HG02981 (cell line): ENCODE results near the gene HYKK.
"Not testable (repeated sequence)": the region's sequence is repeated elsewhere in the genome, so short reads cannot be mapped to it uniquely, and the experiment has no call there.

Experiments
- ATAC-seq: cut with Tn5 transposase; IDR thresholded peaks from one replicate; pipeline ENCODE4 v1.9.1; 2021; ENCODE audit warnings: mild to moderate bottlenecking, moderate library complexity; ENCODE audit not compliant: unreplicated experiment

Gene HYKK, protein sequence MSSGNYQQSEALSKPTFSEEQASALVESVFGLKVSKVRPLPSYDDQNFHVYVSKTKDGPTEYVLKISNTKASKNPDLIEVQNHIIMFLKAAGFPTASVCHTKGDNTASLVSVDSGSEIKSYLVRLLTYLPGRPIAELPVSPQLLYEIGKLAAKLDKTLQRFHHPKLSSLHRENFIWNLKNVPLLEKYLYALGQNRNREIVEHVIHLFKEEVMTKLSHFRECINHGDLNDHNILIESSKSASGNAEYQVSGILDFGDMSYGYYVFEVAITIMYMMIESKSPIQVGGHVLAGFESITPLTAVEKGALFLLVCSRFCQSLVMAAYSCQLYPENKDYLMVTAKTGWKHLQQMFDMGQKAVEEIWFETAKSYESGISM

DNA sequence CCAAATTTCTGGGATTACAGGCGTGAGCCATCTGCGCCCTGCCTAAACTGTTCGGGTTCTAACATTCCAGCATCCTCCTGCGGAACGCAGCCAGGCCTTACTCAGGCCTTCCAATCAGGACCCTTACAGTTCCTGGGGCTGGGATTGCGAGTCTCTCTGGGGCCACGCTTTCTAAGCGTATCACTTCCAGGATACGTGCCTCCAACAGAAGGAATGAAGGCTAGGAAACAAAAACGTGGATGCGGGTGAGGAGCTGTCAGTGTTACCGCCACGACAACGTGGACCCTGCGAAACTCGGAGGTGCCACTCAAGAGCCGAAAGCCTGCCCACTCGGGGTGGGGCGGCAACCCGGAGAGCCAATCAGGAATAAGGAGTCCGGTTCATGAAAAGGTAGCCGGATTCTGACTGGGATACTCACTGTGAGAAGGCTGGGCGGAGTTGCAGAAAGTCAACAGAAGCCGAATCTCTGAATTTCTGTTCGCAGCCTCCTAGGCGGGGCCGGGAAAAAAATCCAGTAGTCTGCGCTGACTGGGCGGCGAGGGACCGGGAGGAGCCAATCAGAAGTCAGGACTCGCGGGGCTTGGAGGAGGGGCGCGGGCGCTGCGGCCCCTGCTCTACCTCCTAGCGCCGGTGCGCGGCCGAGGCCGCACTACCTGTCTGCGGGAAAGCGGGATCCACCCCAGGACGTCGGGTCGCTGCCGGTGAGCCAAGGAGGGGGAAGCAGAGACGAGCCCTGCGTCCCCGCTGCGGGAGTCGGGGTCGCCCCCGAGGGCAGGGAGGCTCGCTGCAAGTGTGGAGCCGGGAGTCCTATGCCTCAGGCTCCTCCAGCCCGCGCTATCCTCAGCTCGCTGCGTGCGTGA is at the start of gene HYKK:
HYKK (plus strand) TSS at position 607 of the 860 bp plus-strand sequence. CDS start 5,512 bp downstream, outside the sequence.
- ATAC-seq = peak; percentile 81

DNA sequence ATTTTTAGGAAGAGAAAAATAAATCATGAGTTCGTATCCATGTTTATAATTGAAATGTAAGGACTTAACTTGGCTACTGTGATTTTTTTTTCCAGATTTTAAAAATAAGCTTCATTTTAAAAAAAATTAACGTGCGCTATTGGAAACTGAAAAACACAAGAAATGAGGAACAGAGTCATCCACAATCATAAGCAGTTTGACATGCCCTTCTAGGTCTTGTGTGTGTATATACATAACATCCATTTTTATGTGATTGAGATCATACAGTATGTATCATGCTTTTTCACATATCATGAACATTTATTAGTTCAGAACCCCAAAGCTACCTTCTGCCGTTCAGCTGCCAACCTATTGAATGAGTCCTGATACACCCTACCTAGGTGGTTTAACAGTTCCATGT is 46.6 kb upstream of the HYKK start:
- ATAC-seq = no peak

DNA sequence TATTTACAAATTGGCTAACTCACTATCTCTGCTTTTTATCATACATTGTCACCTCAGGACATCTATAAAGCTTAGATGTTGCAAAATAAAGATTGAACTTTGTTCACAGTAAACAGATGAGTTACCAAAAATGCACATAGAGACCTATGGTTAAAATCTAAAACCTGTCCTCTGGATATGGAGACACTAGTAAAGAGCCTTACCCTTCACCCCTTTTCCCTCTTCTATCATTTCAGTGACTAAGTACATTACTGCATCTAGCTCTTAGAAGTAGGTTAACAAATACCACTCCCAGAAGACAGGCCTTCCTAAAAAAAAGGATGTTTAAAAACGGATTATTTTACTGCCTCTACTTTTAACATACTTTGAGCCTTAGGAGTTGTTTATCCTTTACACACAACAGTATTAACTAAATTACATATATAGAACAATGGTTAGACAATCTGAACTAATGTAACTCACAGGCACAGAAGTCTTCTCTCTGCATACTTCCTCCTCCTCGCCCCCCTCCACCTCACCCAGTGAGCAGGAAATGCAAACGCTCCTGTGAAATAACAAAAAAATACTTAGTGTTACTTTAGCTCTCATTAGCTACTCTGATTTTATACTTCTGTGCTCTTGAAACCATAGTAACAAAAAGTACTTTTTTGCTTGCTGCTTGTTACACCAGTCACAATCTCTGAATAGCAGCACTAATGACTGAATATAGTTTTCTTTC is 46.0 kb upstream of the HYKK start:
- ATAC-seq = no peak

DNA sequence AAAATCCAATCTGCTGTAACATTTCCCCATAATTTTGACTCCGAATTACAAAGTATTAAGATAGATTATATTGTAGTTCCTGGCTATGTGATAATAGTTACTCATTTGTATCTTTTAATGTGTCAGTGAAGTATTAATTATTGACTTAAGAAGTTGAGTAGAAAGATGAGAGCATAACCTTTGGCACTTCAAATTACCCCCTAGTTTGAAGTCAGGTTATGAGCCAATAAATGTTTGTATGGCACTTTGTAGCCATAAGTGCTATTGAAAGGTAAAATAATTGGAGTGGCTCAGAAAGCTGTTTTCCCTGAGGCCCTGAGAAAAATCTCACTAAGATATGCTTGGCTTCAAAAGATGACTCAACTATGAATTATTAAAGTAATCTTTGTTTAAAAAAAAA is 38.3 kb upstream of the HYKK start:
- no peak for ATAC-seq

DNA sequence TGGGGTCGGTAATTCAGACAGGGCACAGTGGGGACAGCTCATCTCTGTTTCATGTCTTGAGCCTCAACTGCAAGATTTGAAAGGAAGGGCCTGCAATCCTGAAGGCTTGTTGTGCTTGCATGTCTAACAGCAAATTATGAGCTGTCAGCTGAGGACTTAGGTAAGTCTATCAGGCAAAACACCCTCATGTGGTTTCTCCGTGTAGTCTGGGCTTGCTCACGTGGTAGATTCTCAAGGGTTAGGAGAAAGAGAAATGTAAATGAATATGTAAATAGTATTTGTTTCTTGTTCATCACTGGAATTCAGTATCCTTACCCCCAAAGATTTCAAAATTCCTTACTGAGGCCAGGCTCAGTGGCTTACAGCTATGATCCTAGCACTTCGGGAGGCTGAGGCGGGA is 30.1 kb upstream of the HYKK start:
- no peak for ATAC-seq

DNA sequence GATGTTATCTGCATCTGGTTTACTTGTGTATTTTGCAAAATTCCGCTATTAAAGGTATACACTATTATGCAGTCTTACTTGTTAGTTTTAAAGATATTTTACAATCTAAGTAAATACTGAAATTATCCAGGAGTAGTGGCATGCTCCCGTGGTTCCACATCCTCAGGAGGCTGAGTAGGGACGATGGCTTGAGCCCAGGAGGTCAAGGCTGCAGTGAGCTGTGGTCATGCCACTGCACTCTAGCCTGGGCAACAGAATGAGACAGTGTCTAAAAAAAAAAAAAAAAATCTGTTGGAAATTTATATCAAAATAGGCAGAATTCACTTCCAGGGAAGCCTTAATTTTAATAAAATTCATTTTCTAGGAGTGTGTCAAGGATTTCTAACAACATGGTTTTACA is 27.7 kb upstream of the HYKK start:
- no peak for ATAC-seq

DNA sequence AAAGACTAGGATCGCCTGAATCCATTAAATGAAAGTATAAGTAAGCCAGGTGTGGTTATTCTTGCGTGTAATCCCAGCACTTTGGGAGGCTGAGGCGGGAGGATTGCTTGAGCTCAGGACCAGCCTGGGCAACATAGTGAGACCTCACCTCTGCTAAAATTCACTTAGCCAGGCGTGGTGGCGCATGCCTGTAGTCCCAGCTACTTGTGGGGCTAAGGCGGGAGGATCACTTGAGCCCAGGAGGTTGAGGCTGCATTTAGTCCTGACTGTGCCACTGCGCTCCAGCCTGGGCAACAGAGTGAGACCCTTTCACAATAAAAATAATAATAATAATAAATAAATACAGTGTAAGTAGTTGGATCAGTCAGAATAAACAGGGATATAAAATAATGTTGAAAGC is 25.5 kb upstream of the HYKK start:
- no peak for ATAC-seq

DNA sequence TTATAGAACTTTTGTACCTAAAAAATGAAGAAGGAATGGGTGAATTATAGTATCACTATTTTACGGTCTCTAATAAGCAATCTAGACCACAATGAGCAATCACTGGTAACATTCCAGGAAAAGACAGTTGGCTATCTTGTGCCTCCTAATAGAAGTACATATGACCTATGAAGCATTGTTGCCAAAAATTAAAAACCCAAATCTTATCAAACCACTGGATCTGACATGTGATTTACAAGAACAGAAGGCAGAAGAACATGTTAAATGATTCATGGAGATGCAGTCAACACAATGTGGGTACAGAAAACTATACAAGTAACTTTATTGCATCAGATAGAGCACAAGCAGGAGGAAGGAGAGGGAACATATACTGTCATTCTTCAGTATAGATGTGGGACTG is 14.5 kb upstream of the HYKK start:
- ATAC-seq = no peak

DNA sequence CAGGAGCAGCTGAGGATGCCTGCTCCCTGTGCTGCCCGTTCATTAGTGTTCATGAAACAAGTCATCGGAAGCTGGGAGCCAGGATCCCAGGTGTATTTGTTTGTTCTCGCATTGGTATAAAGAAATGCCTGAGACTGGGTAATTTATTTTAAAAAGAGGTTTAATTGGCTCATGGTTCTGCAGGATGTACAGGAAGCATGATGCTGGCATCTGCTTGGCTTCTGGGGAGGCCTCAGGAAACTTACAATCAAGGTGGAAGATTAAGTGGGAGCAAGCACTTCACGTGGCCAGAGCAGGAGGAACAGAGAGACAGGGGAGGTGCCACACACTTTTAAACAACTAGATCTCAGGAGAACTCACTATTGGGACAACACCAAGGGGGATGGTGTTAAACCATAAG is 5.5 kb upstream of the HYKK start:
- no peak for ATAC-seq

DNA sequence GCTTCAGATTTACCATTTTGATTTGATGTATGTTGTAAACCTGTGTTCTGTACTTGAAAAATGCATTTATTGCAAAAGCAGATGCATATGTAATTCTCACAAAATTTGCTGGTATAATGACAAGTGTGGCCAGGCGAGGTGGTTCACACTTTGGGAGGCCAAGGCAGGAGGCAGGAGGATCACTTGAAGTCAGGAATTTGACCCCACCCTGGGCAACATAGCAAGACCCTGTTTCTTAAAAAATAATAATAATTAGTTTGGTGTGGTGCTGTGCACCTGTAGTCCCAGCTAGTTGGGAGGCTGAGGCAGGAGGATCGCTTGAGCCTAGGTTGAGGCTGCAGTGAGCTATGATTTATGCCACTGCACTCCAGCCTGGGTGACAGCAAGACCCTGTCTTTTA is 4.7 kb upstream of the HYKK start:
- no peak for ATAC-seq

DNA sequence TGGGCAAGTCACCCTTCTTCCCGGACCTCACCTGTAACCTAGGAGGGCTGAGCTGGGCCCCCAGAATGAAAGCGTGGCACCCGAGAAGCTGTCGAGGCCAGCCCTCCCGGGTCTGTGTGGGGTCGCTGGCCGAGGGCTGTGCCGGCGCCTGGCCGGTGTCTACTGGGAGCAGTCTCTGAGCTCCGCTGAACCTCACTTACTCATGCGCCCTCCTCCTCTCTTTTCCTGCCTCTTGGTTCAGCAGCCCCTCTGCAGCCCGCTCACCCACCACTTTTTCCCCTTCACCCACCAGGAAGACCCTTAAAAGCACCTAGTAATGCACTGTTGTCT is 419 bp downstream of the HYKK start:
- ATAC-seq = peak; percentile 28

DNA sequence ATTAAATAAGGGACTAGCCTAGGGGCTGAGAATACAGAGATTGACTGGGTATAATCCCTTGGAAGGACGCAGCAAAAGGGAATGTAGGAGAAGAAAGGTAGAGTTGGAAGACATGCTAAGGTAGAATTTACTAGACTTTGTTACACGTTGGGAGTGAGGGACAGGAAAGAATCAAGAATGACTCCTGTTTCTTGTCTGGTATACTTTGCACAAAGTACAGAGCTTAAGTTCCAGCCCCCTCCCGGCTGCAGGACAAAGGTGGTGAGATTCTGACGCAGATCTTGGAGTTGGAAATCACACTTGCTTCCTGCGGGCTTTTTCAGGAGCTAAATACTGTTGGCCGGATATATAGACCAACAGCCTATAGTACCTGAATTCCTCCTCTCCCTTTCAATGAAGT is 895 bp downstream of the HYKK start:
- ATAC-seq = no peak

DNA sequence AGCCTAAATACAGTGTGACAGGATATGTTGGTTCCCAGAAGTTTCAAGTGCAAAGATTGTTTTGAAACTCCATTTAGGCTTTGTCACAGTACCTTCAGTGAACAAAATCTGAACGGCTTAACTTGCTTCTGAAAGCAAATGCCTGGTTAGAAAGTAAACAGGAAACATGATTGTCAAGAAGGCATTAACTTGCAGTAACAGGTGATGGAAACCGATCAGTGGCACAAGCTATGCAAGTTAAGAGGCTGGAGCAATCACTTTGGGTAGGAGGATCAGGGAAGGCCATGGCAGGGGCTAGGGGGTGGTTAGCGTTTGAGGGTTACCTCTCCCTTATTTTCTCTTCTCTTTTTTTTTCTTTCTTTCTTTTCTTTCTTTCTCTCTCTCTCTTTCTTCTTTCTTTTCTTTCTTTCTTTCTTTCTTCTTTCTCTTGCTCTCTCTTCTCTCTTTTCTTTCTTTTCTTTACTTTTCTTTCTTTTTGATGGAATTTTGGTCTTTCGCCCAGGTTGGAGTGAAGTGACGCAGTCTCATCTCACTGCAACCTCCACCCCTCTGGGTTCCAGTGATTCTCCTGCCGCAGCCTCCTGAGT is 2.4 kb downstream of the HYKK start:
- ATAC-seq = no peak

DNA sequence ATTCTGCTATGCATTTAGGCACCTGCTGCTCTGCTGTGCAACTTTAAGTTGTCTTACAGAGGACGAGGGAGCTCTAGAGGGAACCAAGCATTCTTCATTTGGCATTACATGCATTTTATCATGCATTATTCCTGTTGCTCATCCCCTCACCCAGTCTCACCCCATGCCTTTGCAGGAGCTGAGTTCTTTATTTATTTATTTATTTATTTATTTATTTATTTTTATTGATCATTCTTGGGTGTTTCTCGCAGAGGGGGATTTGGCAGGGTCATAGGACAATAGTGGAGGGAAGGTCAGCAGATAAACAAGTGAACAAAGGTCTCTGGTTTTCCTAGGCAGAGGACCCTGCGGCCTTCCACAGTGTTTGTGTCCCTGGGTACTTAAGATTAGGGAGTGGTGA is 12.7 kb downstream of the HYKK start:
- ATAC-seq = not testable (repeated sequence)

DNA sequence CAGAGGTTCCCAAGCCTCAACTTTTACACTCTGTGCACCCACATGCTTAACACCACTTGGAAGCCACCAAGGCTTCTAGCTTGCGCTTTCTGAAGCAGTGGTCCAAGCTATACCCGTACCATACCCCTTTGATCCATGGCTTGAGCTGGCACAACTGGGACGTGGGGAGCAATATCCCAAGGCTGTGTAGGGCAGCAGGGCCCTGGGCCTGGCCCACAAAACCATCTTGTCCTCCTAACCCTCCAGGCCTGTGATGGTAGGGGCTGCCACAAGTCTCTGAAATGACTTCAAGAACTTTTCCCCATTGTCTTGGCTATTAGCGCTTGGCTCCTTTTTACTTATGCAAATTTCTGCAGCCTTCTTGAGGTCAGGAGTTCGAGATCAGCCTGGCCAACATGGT is 16.9 kb downstream of the HYKK start:
- no peak for ATAC-seq

DNA sequence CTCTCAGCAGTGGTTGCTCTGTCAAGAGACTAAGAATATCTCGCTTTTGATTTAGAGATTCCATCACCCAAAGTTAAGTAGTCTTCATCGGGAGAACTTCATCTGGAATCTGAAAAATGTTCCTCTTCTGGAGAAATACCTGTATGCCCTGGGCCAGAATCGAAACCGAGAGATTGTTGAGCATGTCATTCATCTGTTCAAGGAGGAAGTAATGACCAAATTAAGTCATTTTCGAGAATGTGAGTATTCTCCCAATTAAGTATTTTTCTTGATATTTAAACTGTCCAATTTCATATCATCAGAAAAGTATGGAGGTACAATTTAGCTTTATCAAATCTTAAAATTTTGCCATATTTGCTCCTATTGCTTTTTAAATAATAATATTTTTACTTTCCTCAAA is 19.9 kb downstream of the HYKK start:
- ATAC-seq = no peak

DNA sequence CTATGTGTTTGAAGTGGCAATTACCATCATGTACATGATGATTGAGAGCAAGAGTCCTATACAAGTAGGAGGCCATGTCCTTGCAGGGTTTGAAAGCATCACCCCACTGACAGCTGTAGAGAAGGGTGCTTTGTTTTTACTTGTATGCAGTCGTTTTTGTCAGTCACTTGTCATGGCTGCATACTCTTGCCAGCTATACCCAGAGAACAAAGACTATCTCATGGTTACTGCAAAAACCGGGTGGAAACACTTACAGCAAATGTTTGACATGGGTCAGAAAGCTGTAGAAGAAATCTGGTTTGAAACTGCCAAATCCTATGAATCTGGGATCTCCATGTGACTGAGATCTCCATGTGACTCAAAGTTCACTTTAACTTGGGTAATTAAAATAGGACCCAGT is 26.0 kb downstream of the HYKK start:
- no peak for ATAC-seq

DNA sequence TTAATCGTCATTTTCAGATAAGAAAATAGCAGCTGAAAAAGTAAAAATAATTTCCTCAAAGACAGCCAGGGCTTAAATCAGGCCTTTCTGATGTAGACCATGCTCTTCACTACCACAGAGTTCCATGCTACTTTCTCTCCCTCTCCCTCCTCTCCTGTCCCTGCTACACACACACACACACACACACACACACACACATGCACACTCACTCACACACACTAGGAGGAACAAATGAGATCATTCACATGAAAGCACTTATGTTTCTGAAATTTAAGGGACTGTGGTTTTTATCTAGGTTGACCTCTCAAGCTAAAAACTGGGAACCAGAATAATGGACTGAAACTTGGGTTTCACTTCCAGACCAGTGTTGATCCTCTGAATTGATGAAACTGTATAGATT is 28.8 kb downstream of the HYKK start:
- ATAC-seq = no peak

DNA sequence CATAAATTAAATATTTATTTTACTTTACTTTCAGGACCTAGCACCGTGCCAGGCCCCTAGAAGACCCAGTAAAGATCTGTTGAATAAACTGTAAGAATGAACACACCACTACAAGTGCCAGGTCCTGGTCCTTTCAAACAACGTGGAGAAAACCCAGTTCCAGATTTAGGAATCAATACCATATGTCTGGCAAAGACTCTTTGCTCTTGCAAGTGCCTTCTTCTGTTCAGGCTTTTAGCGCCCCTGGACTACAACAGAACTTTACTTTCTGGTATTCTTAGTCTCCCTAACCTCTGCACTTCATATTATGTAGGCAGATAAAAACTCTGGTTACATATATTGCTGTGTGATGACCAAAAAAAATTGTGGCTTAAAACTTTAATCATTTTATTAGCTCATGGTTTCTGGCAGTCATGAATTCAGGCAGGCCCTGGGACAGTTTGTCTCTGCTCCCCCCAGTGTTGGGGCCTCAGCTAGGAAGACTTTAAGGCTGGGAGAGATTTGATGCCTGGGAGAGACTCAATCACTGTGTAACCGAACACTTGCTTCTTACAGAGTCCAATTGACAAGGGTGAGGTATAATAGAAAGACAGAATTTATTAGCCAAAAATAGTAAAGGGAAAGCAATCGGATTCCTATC is 30.0 kb downstream of the HYKK start:
- no peak for ATAC-seq

DNA sequence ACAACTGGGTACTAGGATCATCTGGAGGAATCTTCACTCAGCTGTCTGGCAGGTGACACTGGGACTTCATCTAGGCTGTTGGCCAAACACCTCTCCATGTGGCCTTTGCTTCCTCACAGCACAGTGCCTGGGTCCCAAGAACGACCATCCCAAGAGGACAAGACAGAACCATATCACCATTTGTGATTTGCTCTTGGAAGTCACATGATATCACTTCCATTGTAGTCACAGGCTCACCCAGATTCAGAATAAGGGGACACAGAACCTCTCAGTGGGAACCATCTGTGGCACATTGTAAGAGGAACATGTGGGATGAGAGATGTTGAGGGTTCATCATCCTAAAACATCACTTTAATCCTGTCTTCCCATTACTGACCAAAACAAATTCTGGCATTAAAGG is 31.0 kb downstream of the HYKK start:
- ATAC-seq = no peak
